ENCODE results near the gene SIM2. TPM values are rescaled to one million over a fixed set of nuclear protein-coding genes. Genes with fewer than 3 reads are reported as not detected.

The SIM2 gene
- total RNA-seq, 1 experiment from 2014 or later, result not detected

DNA sequence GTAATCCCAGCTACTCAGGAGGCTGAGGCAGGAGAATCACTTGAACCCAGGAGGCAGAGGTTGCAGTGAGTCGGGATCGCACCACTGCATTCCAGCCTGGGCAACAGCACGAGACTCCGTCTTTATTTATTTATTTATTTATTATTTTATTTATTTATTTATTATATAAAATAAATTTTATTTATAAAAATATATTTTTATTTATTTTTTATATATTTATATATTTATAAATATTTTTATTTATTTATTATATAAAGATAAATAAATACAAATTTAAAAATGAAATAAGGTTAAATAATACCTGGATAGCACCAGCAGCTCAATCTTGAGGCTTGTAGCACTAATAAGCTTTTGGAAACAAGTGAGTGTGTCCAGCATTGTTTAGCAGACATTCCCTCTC, 40.9 kb upstream of the SIM2 start:
- no peaks in the 10 kb centered on the region for H3K27me3 ChIP-seq (ENCODE audit: insufficient read depth, low read length)
- no peak overlapping the region for H2AK5ac ChIP-seq (ENCODE audit: insufficient read length, low read length)
- no peak overlapping the region for H4K91ac ChIP-seq (ENCODE audit: insufficient read length, low read depth, low read length)
- Mint-ChIP-seq H3K27me3 (ENCODE audit: low read depth) (peaks cover 15% of the 10 kb centered on the region), H3K36me3 (ENCODE audit: insufficient read depth in 1 of 3, low read depth in 3 of 3) (no peaks in the 10 kb centered on the region), H3K4me3 (no peak overlapping the region), H3K9me3 (no peaks in the 10 kb centered on the region), H3K4me1 (peaks cover 3 to 9% of the 10 kb centered on the region in 2 experiments), H3K27ac (no peak overlapping the region)
- no peak overlapping the region for H2BK5ac ChIP-seq (ENCODE audit: insufficient read length, low read length)
- no peaks in the 10 kb centered on the region for H3K23me2 ChIP-seq (ENCODE audit: insufficient read length, low read depth, low read length, poor library complexity, severe bottlenecking)
- TF ChIP-seq, protein P1, sequence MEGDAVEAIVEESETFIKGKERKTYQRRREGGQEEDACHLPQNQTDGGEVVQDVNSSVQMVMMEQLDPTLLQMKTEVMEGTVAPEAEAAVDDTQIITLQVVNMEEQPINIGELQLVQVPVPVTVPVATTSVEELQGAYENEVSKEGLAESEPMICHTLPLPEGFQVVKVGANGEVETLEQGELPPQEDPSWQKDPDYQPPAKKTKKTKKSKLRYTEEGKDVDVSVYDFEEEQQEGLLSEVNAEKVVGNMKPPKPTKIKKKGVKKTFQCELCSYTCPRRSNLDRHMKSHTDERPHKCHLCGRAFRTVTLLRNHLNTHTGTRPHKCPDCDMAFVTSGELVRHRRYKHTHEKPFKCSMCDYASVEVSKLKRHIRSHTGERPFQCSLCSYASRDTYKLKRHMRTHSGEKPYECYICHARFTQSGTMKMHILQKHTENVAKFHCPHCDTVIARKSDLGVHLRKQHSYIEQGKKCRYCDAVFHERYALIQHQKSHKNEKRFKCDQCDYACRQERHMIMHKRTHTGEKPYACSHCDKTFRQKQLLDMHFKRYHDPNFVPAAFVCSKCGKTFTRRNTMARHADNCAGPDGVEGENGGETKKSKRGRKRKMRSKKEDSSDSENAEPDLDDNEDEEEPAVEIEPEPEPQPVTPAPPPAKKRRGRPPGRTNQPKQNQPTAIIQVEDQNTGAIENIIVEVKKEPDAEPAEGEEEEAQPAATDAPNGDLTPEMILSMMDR (conservative IDR thresholded peaks at IDR 0.05), result no peak
- no peak overlapping the region for H2AFZ ChIP-seq (ENCODE audit: low read length)
- H4K8ac ChIP-seq (replicated peaks; ENCODE audit: insufficient read length, low read depth, low read length), result no peak overlapping the region
- H4K20me1 ChIP-seq (ENCODE audit: control insufficient read depth, insufficient read depth, insufficient read length), result no peaks in the 10 kb centered on the region
- H3K9ac ChIP-seq (ENCODE audit: extremely low read depth, insufficient read length, low read length), result no peak overlapping the region
- H4K5ac ChIP-seq (ENCODE audit: insufficient read length, low read depth, low read length), result no peak overlapping the region
- no peak overlapping the region for H3K4me2 ChIP-seq (ENCODE audit: insufficient read depth, insufficient read length, low read length)
- H2BK20ac ChIP-seq (ENCODE audit: low read depth, low read length, poor library complexity, severe bottlenecking), result no peak overlapping the region
- H2BK12ac ChIP-seq (ENCODE audit: insufficient read length, low read depth, low read length), result no peak overlapping the region
- DNase-seq, result no peak
- no CpG with 5 or more reads among the region's 4 CpGs for WGBS (ENCODE audit: extremely low coverage, insufficient read length, low lambda C conversion rate)
- no peaks in the 10 kb centered on the region for H3K79me1 ChIP-seq (ENCODE audit: insufficient read depth, low read depth, low read length, poor library complexity, severe bottlenecking)
- no peaks in the 10 kb centered on the region for H3K4me1 ChIP-seq (ENCODE audit: insufficient read depth, low read length)
- H3K4ac ChIP-seq (ENCODE audit: low read depth, low read length), result no peak overlapping the region
- no peak overlapping the region for H3K23ac ChIP-seq (ENCODE audit: insufficient read length, low read depth, low read length)
- no peak overlapping the region for H3T11ph ChIP-seq (ENCODE audit: low read length)
- no peak overlapping the region for H3K27ac ChIP-seq (ENCODE audit: insufficient read length, low read depth, low read length)
- H3K56ac ChIP-seq (ENCODE audit: insufficient read length, low read depth, low read length), result no peak overlapping the region
- H3K9me3 ChIP-seq (ENCODE audit: control insufficient read depth, low read depth, low read length), result no peaks in the 10 kb centered on the region
- H3K18ac ChIP-seq (ENCODE audit: insufficient read length, low read depth, low read length), result no peak overlapping the region
- no peak overlapping the region for H2BK120ac ChIP-seq (ENCODE audit: low read depth, low read length, poor library complexity, severe bottlenecking)
- H3K79me2 ChIP-seq (ENCODE audit: insufficient read depth, low read length), result no peaks in the 10 kb centered on the region
- no peak overlapping the region for H3K14ac ChIP-seq (ENCODE audit: insufficient read depth, low read length)
- H2BK15ac ChIP-seq (ENCODE audit: low read depth, low read length), result no peak overlapping the region

Measured in H9 (cell line).